HepG2 (cell line): ENCODE results near the gene GFAP. TPM values are rescaled to one million over a fixed set of nuclear protein-coding genes. Genes with fewer than 3 reads are reported as not detected.

ENCODE experiments used
- ARID3A ChIP-seq: IDR thresholded peaks from 2 replicates; pipeline ENCODE4 v1.6.1; 2012; ENCODE audit warnings: low read depth, low read length, improper control_type of control experiment
- ATRX ChIP-seq: sonication (generic); formaldehyde crosslinking; IDR thresholded peaks from 2 replicates; pipeline ENCODE4 v1.4.0; 2020; ENCODE audit warnings: missing genetic modification reagents, borderline replicate concordance
- CSRNP2 ChIP-seq: sonication (generic); formaldehyde crosslinking; conservative IDR thresholded peaks from 2 replicates; pipeline ENCODE4 v1.8.0; 2022; ENCODE audit warnings: low read depth, missing genetic modification reagents
- FOXJ3 ChIP-seq: sonication (generic); formaldehyde crosslinking; IDR thresholded peaks from 2 replicates; pipeline ENCODE4 v1.4.0; 2020; ENCODE audit warnings: missing genetic modification reagents, mild to moderate bottlenecking, borderline replicate concordance
- GABPB1 ChIP-seq: IDR thresholded peaks from 2 replicates; pipeline ENCODE4 v1.6.1; 2016; ENCODE audit warnings: mild to moderate bottlenecking, missing genetic modification reagents, moderate library complexity, missing compliant biosample characterization
- MAF1 ChIP-seq: sonication (generic); formaldehyde crosslinking; IDR thresholded peaks from 2 replicates; pipeline ENCODE4 v1.5.0; 2020; ENCODE audit warnings: missing genetic modification reagents, borderline replicate concordance
- MLXIP ChIP-seq: sonication (generic); formaldehyde crosslinking; IDR thresholded peaks from 2 replicates; pipeline ENCODE4 v1.9.0; 2021; ENCODE audit warnings: missing genetic modification reagents, borderline replicate concordance
- MNT ChIP-seq: fragments of 450-650 bp; IDR thresholded peaks from 2 replicates; pipeline ENCODE4 v1.6.1; 2016
- NBN ChIP-seq: fragments of 450-650 bp; conservative IDR thresholded peaks from 2 replicates; pipeline ENCODE4 v1.6.1; 2017
- RELA ChIP-seq: sonication (generic); formaldehyde crosslinking; IDR thresholded peaks from 2 replicates; pipeline ENCODE4 v1.4.0; 2020; ENCODE audit warnings: missing genetic modification reagents
- SALL2 ChIP-seq: sonication (generic); formaldehyde crosslinking; IDR thresholded peaks from 2 replicates; pipeline ENCODE4 v1.8.1; 2023; ENCODE audit warnings: mild to moderate bottlenecking, missing genetic modification reagents, inconsistent platforms
- SOX6 ChIP-seq, 2 experiments: fragments of 450-650 bp in 1 of 2; sonication (generic) in 1 of 2; formaldehyde crosslinking in 1 of 2; IDR thresholded peaks; 2 replicates each; pipeline versions ENCODE4 v1.4.0 to v1.6.1; 2017 to 2020; ENCODE audit warnings: antibody characterized with exemption in 1 of 2, mild to moderate bottlenecking in 1 of 2, missing genetic modification reagents in 1 of 2
- TGIF2 ChIP-seq: IDR thresholded peaks from 2 replicates; pipeline ENCODE4 v1.6.1; 2016; ENCODE audit warnings: control low read depth, missing compliant biosample characterization
- THRA ChIP-seq: sonication (generic); formaldehyde crosslinking; IDR thresholded peaks from 2 replicates; pipeline ENCODE4 v1.4.0; 2020; ENCODE audit warnings: missing genetic modification reagents, borderline replicate concordance
- TRAFD1 ChIP-seq: sonication (generic); formaldehyde crosslinking; IDR thresholded peaks from 2 replicates; pipeline ENCODE4 v1.5.1; 2020; ENCODE audit warnings: missing genetic modification reagents, mild to moderate bottlenecking, borderline replicate concordance
- ZC3H13 ChIP-seq: sonication (generic); formaldehyde crosslinking; IDR thresholded peaks from 2 replicates; pipeline ENCODE4 v1.8.1; 2023; ENCODE audit warnings: mild to moderate bottlenecking, missing genetic modification reagents, moderate library complexity
- ZNF20 ChIP-seq: sonication (generic); formaldehyde crosslinking; IDR thresholded peaks from 2 replicates; pipeline ENCODE4 v1.4.0; 2020; ENCODE audit warnings: mild to moderate bottlenecking, moderate library complexity, missing genetic modification reagents
- ZNF672 ChIP-seq: sonication (generic); formaldehyde crosslinking; IDR thresholded peaks from 2 replicates; pipeline ENCODE4 v1.8.1; 2022; ENCODE audit warnings: missing genetic modification reagents
- ZNF83 ChIP-seq: sonication (generic); formaldehyde crosslinking; IDR thresholded peaks from 2 replicates; pipeline ENCODE4 v1.4.0; 2020; ENCODE audit warnings: missing genetic modification reagents, mild to moderate bottlenecking, borderline replicate concordance
- polyA plus RNA-seq, 8 experiments: library from polyadenylated mRNA; depleted of rRNA in 3 of 8; stranded (reverse) in 7 of 8; unstranded in 1 of 8; fragments of >200 nt; fragmentation: Illumina TruSeq in 4 of 8; extraction: Trizol in 4 of 8; gene quantifications; 2 replicates each; pipeline versions ENCODE4 v1.2.1 to v1.2.3, GENCODE V29; 2011 to 2016; ENCODE audit warnings: low read depth in 4 of 8, missing spikeins in 1 of 8, mixed read lengths in 1 of 8; ENCODE audit not compliant: insufficient read depth in 1 of 8
- total RNA-seq, 5 experiments: library from RNA; depleted of rRNA; stranded (reverse); fragments of >200 nt; fragmentation: Illumina TruSeq; extraction: Trizol; gene quantifications; 2 replicates each; pipeline ENCODE4 v1.2.3, GENCODE V29; 2016; ENCODE audit warnings: low read depth in 1 of 5

The GFAP gene
- total and polyA plus RNA-seq, 2 of the 13 experiments (the other 11 are each of a cell fraction or from before 2014, with no cell fraction given) = 0.11 to 0.29 TPM

GRCh38 chr17:44865231-44865660 lies 50.1 kb downstream of the GFAP start (continued):
- TF ChIP-seq THRA (CRISPR knock-in tag) = no peak
- TF ChIP-seq ZNF20 (CRISPR knock-in tag) = no peak
- TF ChIP-seq ZNF672 = no peak
- no peak for TF ChIP-seq SOX6 (IDR thresholded peaks at IDR 0.05)
- no peak for TF ChIP-seq SOX6 (CRISPR knock-in tag; IDR thresholded peaks at IDR 0.05)
- 0 out of 2 replicates have a peak, but pooled peaks have one; percentile 41 for TF ChIP-seq SALL2 (CRISPR knock-in tag)
- TF ChIP-seq TRAFD1 (CRISPR knock-in tag) = 0 out of 2 replicates have a peak, but pooled peaks have one; percentile 47
- peak; percentile 66; the same call in 1 of the 2 replicates for TF ChIP-seq ARID3A
- TF ChIP-seq GABPB1 (CRISPR knock-in tag) = no peak
- TF ChIP-seq ZC3H13 (CRISPR knock-in tag) = no peak
- no peak for TF ChIP-seq TGIF2 (CRISPR knock-in tag)
- 0 out of 2 replicates have a peak, but pooled peaks have one; percentile 29 for TF ChIP-seq FOXJ3
- TF ChIP-seq NBN = no peak
- no peak for TF ChIP-seq MNT
- no peak for TF ChIP-seq RELA (CRISPR knock-in tag)
- no peak for TF ChIP-seq ATRX
- TF ChIP-seq MAF1 (CRISPR knock-in tag) = no peak
- no peak for TF ChIP-seq ZNF83 (CRISPR knock-in tag)
- TF ChIP-seq MLXIP (CRISPR knock-in tag) = no peak
- no peak for TF ChIP-seq CSRNP2
